Stimulated activated CD8-positive, alpha-beta memory T cell treated with anti-CD3 and anti-CD28 coated beads, Interleukin-2, amount 100 ng/mL, for 1 hour (primary cell): Measurements from ENCODE around the gene UQCC2.

ENCODE experiments used
- DNase-seq, 2 donors: peaks; one replicate each; pipeline ENCODE4 v3.0.0-alpha.2; 2020; ENCODE audit warnings: low read depth in 2 of 2

The UQCC2 gene

DNA sequence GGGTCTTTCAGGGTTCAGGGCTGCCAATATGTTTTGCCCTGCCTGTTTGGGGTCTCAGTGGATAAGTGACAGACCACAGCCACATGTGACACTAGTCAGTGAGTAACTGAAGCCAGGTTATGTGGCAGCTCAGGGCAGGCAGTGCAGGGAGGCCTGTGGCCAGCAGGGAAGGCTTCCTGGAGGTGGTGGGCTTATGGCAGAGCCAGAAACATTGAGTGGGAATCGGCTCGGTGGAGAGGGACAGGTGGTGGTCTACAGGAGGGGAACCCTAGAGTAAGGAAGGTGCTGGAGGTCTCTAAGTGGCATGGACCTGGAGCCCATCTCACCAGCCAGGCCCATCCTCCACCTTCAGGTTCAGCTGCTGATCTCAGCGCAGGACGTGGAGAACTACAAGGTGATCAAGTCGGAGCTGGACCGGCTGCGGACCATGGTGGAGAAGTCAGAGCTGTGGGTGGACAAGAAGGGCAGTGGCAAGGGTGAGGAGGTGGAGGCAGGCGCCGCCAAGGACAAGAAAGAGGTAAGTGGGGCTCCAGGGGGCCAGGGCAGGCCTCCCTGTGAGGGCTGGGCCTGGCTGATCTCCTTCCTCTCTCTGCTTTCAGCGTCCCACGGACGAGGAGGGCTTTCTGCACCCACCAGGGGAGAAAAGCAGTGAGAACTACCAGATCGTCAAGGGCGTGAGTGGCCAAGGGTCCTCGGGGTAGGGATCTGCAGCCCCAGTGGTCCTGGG is 34.9 kb downstream of the UQCC2 start:
- DNase-seq, result no peak

DNA sequence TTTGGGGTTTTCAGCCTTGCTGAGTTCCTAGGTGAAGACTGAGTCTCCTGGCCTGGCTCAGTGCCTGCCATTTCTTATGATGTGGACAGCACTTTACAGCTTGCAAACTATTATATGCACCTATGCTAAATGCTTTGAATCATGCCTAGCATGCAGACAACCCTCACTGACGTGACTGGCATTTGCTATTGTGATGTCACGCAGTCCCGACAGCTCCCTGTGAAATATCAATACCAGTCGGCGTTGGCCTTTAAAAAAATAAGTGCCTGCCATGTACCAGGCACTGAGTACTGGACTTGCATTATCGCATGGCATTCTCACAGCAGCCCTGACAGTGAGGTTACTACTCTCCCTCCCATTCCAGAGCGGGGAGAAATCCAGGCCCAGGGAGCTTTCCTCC is 35.5 kb downstream of the UQCC2 start:
- DNase-seq, result no peak

DNA sequence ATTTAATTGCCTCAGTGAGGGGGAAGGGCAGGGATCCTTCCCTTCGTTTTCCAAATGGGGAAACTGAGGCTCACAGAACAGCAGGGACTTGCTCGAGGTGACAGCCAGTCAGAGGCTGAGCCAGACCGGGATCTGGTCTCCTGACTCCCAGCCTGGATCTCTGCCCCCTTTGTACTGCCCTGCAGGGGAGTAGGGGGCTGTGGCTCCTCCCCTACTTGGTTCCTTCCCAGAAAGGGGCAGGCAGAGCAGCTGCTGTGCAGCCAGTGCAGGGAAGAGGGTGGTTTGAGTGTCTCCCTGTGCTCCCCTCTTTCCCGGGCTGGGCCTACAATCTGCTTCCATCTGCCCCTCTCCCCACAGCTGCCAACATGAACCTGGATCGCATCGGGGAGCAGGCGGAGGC is 37.6 kb downstream of the UQCC2 start:
- no peak for DNase-seq

DNA sequence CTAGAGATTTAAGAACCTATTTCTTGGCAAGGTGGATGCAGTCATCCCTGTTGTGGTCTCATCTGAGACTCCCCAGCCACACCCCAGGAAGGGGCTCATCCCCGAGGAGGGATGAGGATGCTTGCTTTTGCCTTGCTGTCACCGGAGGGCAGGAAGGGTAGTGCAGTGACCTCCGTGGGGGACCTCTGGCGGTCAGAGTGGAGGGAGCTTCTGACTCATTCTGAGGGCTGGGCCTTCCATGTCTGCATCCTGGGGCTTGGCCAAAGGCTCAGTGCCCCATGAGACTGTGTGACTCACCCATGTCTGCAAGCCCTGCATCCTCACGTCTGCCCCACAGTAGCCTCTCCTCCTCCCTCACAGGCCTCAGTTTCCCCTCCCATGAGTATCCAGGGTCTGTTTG is 38.7 kb downstream of the UQCC2 start:
- DNase-seq, result no peak

DNA sequence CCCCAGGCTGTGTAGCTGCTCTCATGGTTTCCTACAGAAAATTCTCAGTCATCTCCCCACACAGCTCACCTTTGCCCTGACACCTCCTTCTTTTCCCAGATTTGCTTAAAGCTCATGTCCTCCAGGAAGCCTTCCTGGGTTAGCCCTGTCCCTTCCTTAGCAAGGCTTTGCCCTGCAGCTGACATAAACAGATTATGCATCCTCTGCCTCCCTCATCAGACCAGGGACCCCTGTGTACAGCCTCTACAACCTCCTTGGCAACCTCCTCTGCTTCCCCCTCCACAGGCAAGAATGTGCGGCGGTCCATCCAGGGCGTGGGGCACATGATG is 39.8 kb downstream of the UQCC2 start:
- DNase-seq, result no peak

DNA sequence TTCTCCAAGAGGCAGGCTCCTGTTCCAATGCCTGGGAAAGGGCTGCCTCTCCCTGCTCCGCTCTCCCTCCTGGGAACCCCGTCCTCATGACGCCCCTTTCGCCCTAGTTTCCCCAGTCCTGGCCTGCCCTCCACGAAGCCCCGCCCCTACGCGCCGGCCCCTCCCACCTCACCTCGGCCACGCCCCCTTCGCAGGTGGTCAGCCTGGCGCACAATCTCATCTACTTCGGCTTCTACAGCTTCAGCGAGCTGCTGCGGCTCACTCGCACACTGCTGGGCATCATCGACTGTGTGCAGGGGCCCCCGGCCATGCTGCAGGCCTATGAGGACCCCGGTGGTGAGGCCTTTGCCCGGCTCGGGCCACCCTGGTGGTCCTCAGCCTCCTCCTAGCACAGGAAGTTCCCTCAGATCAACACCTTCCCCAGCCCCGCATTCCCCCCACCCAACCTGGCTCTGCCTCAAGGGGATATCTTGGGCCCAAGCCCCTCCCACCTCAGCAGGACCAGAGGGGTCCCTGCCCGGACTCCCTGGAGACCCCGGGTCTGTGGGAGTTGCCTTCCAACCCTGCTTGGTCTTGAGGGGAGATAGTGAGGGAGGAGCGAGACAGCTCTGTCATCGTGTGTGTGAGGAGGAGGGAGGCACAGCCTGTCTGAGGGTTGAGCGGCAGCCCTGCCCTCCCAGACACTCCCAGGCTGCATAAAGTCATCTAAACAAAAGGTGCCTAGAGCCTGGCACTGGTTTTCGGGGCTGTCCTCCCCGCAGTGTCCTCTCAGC is 40.3 kb downstream of the UQCC2 start:
- no peak for DNase-seq

DNA sequence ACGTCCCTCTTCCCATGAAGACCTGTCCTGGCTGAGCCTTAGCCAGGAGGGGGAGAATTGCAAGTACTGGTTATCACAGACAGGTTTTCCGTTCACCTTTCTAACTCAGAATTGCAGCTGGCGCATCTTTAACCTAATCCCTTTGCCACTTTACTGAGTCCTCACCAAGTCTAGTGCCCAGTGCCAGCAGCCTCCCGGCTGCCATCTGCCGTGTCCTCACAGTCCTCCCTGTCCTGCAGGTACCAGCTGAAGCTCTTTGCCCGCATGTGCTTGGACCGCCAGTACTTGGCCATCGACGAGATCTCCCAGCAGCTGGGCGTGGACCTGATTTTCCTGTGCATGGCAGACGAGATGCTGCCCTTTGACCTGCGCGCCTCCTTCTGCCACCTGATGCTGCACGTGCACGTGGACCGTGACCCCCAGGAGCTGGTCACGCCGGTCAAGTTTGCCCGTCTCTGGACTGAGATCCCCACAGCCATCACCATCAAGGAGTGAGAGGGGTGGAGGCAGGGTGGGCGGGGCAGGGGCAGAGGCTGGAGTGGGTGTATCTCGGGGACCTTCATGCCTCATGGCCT is 41.3 kb downstream of the UQCC2 start:
- no peak for DNase-seq

DNA sequence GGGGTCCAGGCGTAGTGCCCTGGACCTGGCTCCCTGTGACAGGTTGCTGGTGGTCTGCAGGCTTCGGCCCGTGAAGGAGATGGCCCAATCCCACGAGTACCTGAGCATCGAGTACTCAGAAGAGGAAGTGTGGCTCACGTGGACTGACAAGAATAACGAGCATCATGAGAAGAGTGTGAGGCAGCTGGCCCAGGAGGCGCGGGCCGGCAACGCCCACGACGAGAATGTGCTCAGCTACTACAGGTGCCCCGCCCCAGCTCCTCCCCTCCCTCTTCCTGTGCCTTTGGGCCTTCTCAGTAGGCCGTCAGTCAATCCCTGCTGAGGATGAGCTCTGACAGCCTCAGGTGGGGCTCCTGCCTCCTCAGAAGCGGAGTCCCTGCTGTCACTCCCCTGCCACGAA is 42.6 kb downstream of the UQCC2 start:
- DNase-seq, result peak in 1 of 2 donors; percentile 18

DNA sequence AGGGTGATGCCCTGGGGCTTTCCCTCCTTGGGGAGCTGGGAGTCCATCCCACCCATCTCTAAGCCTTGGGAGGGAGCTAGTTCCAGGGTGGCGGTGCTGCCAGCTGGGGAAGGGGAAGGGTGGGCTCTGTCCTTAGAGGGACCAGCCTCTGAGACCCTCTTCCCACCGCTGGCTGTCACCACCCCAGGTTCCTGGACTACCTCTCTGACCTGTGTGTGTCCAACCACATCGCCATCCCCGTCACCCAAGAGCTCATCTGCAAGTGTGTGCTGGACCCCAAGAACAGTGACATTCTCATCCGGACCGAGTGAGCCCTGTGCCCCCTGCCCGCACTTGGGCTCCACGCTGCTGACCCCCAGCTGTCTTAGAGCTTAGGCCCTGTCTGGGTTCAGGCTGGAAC is 43.2 kb downstream of the UQCC2 start:
- no peak for DNase-seq

DNA sequence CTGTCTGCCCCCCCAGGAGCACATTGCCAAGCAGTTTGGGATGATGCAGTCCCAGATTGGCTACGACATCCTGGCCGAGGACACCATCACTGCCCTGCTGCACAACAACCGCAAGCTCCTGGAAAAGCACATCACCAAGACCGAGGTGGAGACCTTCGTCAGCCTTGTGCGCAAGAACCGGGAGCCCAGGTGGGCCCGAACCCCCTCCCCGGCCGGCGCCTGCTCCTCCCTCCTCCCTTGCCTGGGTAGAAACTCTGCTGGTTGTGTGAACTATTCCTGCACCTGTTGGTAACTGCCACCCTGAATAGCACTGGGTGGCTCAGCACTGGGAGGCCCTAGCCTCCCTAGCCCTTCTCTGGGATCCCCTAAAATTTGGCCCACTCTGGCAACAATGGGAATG is 43.7 kb downstream of the UQCC2 start:
- no peak for DNase-seq

DNA sequence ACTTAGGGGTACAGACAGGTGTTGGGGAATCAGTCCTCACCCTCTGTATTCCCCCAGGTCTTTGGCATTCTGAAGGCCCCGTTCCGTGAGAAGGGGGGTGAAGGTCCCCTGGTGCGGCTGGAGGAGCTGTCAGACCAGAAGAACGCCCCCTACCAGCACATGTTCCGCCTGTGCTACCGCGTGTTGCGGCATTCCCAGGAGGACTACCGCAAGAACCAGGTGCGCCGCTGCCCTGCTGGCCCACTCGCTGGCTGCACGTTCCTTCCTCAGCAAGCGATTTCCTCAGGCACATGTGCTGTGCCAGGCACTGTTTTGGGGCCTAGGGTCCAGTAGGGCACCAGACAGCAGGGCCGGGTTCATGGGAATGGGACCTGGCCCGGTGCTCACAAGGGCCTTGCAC is 44.4 kb downstream of the UQCC2 start:
- DNase-seq, result no peak

DNA sequence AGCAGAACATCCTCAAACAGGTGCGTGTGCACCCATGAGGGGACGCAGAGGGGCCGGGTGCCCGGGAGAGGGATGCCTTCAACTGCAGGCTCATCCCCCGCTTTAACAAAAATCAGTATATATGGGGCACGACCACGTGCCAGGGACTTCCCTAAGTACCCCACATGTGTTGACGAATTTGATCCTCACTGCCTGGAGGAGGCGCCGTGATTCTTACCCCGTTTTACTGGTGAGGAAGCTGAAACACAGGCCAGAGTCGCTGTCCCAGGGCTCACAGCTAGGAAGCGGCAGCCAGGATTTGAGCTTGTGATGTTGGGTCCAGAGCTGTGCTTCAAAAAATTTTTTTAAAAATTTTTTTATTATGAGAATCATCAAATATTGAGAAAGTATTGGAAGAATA is 45.5 kb downstream of the UQCC2 start:
- DNase-seq, result no peak

DNA sequence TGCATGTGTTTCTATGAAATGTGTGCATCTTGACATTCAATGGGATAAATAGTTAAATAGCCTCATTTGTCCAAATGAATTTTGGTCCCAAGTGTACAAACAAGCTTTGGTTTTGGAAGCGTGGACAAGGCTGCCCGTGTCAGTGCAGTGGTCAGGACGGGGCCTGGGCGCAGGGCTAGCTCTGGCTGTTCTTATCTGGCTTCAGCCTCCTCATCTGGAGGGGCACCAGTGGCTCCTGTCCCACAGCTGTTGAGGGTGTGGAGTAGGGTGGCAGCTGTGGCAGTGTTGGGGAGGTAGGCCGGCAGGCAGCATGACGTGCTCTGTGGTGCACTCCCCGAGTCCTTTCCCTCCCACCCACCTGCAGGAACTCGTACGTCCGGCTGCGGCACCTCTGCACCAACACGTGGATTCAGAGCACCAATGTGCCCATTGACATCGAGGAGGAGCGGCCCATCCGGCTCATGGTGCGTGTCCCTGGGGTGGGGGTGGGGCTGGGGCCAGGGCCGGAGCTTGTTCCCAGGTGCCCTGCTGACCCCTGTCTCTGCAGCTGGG is 46.9 kb downstream of the UQCC2 start:
- DNase-seq, result no peak

DNA sequence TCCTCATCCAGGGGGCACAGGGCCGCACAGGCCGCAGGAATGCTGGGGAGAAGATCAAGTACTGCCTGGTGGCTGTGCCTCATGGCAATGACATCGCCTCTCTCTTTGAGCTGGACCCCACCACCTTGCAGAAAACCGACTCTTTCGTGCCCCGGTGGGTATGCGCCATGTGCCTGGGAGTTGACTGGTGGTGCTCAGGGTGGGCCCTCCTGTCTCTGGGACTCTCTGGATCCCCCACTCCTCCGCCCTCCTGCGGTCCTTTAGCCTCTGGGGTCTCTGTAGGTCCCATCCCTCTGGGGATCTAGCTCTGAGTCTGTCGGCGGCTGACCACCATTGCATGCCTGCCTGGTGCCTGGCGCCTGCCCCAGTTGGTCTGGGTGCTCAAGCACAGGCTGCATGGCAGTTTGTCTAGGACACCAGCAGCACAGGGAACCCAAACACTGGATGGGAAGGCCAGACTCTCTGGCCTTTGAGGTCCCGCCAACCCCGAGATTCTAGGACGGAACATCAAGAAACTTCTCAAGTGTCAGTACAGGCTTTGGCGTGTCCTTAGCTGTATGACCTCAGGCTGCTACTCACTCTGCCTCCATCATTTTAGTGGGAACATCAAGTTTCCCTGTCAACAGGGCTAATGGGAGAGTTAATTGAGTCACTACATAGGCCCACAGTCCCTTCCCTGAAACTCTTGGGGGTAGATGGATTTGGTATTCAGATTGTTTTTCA is 47.6 kb downstream of the UQCC2 start:
- no peak for DNase-seq

DNA sequence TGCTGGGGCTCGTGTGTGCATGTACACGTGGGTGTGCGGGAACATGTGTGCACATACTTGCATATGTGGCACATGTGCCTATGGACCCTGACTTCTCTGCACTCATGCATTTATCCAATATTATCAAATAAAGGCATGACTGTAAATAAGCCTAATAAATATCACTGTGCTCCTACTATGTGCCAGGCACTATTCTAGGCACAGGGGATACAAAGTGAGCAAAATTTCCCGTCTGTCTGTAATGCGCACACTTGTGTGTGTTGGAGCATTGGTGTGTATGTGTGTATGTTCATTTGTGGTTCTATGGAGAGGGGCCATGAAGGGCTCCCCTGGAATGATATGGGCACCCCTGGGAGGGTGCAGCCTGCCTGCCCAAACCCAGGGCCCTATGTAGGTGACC is 48.5 kb downstream of the UQCC2 start:
- no peak for DNase-seq

DNA sequence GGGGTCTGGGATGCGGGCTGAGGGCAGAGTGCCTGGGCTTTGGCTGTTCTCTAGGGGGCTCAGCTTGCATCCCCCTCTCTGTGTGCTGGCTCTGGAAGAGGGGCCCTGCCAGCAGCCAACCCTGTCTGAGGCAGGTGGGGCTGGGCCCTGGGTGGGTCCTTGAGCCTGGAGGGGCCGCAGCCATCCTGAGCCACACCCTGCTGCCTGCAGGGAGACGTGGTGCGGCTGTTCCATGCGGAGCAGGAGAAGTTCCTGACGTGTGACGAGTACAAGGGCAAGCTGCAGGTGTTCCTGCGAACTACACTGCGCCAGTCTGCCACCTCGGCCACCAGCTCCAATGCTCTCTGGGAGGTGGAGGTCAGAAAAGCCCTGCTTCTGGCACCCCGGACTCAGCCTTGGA is 49.2 kb downstream of the UQCC2 start:
- DNase-seq, result no peak

DNA sequence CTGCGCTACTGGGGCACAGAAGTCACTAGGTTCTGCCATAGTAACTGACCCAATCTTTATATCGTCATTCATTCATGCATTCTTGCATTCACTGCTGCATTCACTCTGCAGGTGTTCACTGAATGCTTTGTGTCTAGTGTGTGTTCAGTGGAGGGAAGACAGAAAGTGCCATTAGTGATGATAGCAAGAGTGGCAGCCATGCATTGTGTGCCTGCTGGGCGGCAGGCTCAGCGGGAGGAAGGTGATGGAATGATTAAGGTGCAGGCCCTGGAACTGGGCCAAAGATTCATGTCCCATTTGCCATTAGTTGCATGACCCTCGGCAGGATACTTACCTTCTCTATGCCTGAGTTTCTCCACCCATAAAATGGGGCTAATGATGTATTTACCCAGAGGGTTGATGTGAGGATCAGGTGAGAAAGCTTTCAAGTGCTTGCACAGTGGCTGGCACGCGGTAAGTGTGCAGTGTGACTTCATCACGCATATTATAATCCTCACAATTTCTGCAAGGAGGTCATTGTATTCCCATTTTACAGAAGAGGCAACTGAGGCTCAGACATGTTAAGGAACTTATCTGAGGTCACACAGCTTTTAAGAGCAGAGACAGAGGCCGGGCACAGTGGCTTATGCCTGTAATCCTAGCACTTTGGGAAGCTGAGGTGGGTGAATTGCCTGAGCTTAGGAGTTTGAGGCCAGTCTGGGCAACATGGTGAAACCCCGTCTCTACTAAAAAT is 50.2 kb downstream of the UQCC2 start:
- DNase-seq, result no peak

DNA sequence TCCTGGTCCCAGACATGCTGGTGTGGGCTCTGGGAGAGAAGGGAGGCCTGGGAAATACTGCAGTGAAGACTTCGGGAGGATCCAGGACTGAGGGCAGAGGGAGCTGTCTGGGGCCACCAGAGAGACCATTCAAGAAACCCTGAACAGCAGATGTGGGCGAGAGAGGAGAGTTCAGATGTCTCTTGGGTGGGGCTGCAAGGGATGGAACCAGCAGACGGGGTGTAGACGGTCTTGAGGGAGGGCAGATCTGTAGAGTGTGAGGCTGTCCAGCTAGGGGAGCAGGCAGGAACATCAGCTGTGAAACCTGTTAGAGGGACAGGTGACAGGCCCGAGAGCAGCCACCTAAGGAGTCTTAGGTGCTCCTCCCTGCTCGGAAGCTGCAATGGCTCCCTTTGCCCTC is 51.5 kb downstream of the UQCC2 start:
- DNase-seq, result no peak

DNA sequence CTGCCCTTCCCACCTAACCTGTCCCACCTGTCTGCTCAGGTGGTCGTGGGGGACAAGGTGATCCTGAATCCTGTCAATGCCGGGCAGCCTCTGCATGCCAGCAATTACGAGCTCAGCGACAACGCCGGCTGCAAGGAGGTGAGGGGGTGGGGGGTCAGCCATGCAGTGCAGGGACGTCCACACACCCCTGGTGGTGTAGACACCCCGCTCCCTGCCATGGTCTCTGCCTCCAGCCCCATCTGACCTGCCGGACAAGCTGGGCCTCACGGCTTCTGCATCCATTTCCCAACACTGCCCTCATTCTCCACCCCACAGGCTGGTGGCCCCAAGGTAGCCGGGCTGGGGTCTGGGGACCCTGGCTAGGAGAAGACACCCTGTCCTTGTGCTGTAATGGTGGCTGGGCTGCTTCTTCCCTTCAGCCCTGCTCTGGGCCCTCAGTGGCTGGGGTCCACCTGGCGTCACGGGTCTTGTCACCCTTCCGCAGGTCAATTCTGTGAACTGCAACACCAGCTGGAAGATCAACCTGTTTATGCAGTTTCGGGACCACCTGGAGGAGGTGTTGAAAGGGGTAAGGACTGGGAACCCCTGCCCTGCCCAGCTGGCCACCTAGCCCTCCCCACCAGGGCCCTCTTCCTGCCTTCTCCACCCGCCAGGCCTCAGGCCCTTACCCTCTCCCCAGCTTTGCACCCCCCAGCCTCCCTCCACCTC is 52.4 kb downstream of the UQCC2 start:
- no peak for DNase-seq

DNA sequence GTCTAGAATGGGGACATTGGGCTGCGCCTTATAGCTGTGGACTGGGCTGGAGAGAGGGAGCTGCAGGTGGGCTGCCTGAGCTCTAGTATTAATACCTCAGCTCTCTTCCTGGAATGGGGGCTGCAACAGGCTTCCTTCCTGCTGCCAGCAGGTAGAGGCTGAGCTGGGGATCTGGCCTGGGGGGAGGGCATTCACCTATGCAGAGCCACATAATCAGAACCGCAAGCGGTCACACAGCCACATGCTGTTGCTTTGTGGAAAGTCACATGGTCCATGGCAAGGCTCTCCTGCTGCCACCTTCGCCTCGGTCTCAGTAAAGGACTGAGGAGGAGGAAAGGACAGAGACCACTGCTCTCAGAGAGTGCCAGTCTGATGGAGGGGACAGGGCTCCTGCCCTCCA is 54.7 kb downstream of the UQCC2 start:
- no peak for DNase-seq
